K562 (cell line): Measurements from ENCODE around the gene SYCP2. TPM values are rescaled to one million over a fixed set of nuclear protein-coding genes. Genes with fewer than 3 reads are reported as not detected.

Experiments
- ATAC-seq: fragments of 200-7000 bp; cut with Tn5 transposase; 3 replicates; pipeline ENCODE4 v1.9.1; 2020; ENCODE audit warnings: moderate library complexity
- BruUV-seq: library from RNA; stranded (reverse); fragments of 400-500 nt; replicated peaks from 2 replicates; lab custom pipeline; 2021; lab: Mats Ljungman, UMichigan
- CTCF ChIA-PET: fragments of 300-600 bp; formaldehyde crosslinking; extraction: SDS; loops from one replicate; lab custom pipeline; 2021; ENCODE audit warnings: low intra/inter-chr PET ratio; lab: Yijun Ruan, JAX
- POLR2A ChIA-PET: fragments of 300-600, 350-650 bp; sonication (Branson Sonifier 250); formaldehyde crosslinking; extraction: SDS; loops from one replicate; lab custom pipeline; 2021; ENCODE audit warnings: antibody characterized with exemption, inconsistent platforms; lab: Yijun Ruan, JAX
- DNase-seq, 4 experiments: peaks; one replicate each; pipeline versions ENCODE4 v3.0.0 to v3.0.0-alpha.2; 2011 to 2018; ENCODE audit warnings: low spot score in 3 of 4, mixed read lengths in 3 of 4; ENCODE audit errors: extremely low read depth in 1 of 4
- FAIRE-seq: peaks from 2 replicates; lab custom pipeline; 2011; peaks lifted over from hg19 to GRCh38; lab: Jason Lieb, UNC
- H2AFZ ChIP-seq: 2 replicates; pipeline ENCODE4 v1.6.0; 2011; ENCODE audit warnings: low read depth, low read length, control low read depth, inconsistent platforms
- H3K27ac ChIP-seq: fragments of 200-600 bp; 3 replicates; pipeline ENCODE4 v1.8.0; 2011; ENCODE audit warnings: low read depth, mild to moderate bottlenecking, control low read depth, inconsistent platforms, low read length, moderate library complexity, mixed read lengths; ENCODE audit errors: extremely low read depth
- H3K27me3 ChIP-seq, 2 experiments: fragments of 300-600 bp in 1 of 2; 2 replicates in 1 of 2; 3 replicates in 1 of 2; pipeline versions ENCODE4 v1.6.0 to v1.8.0; 2011; ENCODE audit warnings: inconsistent platforms in 2 of 2, low read length in 2 of 2, mild to moderate bottlenecking in 1 of 2, mixed read lengths in 1 of 2, moderate library complexity in 1 of 2; ENCODE audit not compliant: control insufficient read depth in 2 of 2, insufficient read depth in 2 of 2
- H3K36me3 ChIP-seq: fragments of 300-600 bp; 3 replicates; pipeline ENCODE4 v1.8.0; 2011; ENCODE audit warnings: mild to moderate bottlenecking, low read length, inconsistent platforms; ENCODE audit not compliant: control insufficient read depth, insufficient read depth
- H3K4me1 ChIP-seq, 2 experiments: fragments of 200-600 bp in 1 of 2; replicated peaks in 1 of 2; 2 replicates in 1 of 2; 3 replicates in 1 of 2; pipeline versions ENCODE4 v1.5.1 to v1.8.0; 2011; ENCODE audit warnings: inconsistent platforms in 2 of 2, low read length in 2 of 2, mild to moderate bottlenecking in 1 of 2, mixed read lengths in 1 of 2, moderate library complexity in 1 of 2; ENCODE audit not compliant: control insufficient read depth in 2 of 2, insufficient read depth in 2 of 2
- H3K4me2 ChIP-seq: 2 replicates; pipeline ENCODE4 v1.6.1; 2011; ENCODE audit warnings: low read length, control low read depth, inconsistent platforms, mixed read lengths; ENCODE audit not compliant: insufficient read depth
- H3K4me3 ChIP-seq: fragments of 200-600 bp; sonication (generic), shearing (Covaris generic); 2 replicates; pipeline ENCODE4 v1.5.1; 2016; ENCODE audit warnings: control low read depth, inconsistent platforms
- H3K79me2 ChIP-seq: fragments of 200-600 bp; 3 replicates; pipeline ENCODE4 v1.8.0; 2011; ENCODE audit warnings: low read length, inconsistent platforms; ENCODE audit not compliant: control insufficient read depth, insufficient read depth
- H3K9ac ChIP-seq, 2 experiments: 2 replicates each; pipeline versions ENCODE4 v1.6.0 to v1.6.1; 2011; ENCODE audit warnings: low read depth in 2 of 2, low read length in 2 of 2, control low read depth in 1 of 2, inconsistent platforms in 1 of 2, mild to moderate bottlenecking in 1 of 2, mixed read lengths in 1 of 2; ENCODE audit not compliant: insufficient read depth in 1 of 2
- H3K9me1 ChIP-seq: one replicate; pipeline ENCODE4 v1.6.0; 2011; ENCODE audit warnings: inconsistent platforms, mild to moderate bottlenecking, low read length, moderate library complexity; ENCODE audit not compliant: control insufficient read depth, insufficient read depth
- H3K9me3 ChIP-seq: replicated peaks from 2 replicates; pipeline ENCODE4 v1.5.1; 2011; ENCODE audit warnings: low read depth, low read length, inconsistent platforms; ENCODE audit not compliant: control insufficient read depth, insufficient read depth
- H4K20me1 ChIP-seq: replicated peaks from 2 replicates; pipeline ENCODE4 v1.6.1; 2011; ENCODE audit warnings: low read length, inconsistent platforms, mixed read lengths; ENCODE audit not compliant: control insufficient read depth, insufficient read depth
- ARHGAP35 ChIP-seq: fragments of 450-650 bp; IDR thresholded peaks from 2 replicates; pipeline ENCODE4 v1.6.1; 2018; ENCODE audit not compliant: partially characterized antibody
- CHD1 ChIP-seq: fragments of 200-600 bp; sonication (generic); IDR thresholded peaks from one replicate; pipeline ENCODE4 v1.6.1; 2012; ENCODE audit warnings: mild to moderate bottlenecking, moderate library complexity, low read length, inconsistent platforms
- DACH1 ChIP-seq: fragments of 450-650 bp; IDR thresholded peaks from 2 replicates; pipeline ENCODE4 v1.6.1; 2018; ENCODE audit not compliant: partially characterized antibody
- ELF1 ChIP-seq: fragments of 200-800 bp; sonication (Bioruptor generic); IDR thresholded peaks from 2 replicates; pipeline ENCODE4 v1.6.1; 2016; ENCODE audit warnings: missing genetic modification characterization, missing compliant biosample characterization
- EP400 ChIP-seq: fragments of 450-650 bp; IDR thresholded peaks from 2 replicates; pipeline ENCODE4 v1.6.1; 2017; ENCODE audit warnings: antibody characterized with exemption, mild to moderate bottlenecking, moderate library complexity
- ESRRB ChIP-seq: fragments of 250-450 bp; sonication (Bioruptor Pico); IDR thresholded peaks from 2 replicates; pipeline ENCODE4 v1.5.0; 2020; ENCODE audit warnings: mild to moderate bottlenecking, moderate library complexity, borderline replicate concordance
- GABPB2 ChIP-seq: fragments of 250-450 bp; sonication (Bioruptor Pico); conservative IDR thresholded peaks from 2 replicates; pipeline ENCODE4 v1.5.1; 2021; ENCODE audit warnings: mild to moderate bottlenecking
- HDAC1 ChIP-seq, 2 experiments: fragments of 450-650 bp; IDR thresholded peaks; 2 replicates each; pipeline ENCODE4 v1.6.1; 2016 to 2017; ENCODE audit warnings: inconsistent platforms in 1 of 2, mild to moderate bottlenecking in 1 of 2, moderate library complexity in 1 of 2
- HNRNPLL ChIP-seq: fragments of 200-400 bp; formaldehyde crosslinking; IDR thresholded peaks from 2 replicates; pipeline ENCODE4 v1.6.1; 2017; ENCODE audit warnings: low read length, low read depth, mild to moderate bottlenecking; ENCODE audit not compliant: poor library complexity, severe bottlenecking
- IFI16 ChIP-seq: fragments of 250-450 bp; sonication (Bioruptor Pico); IDR thresholded peaks from 2 replicates; pipeline ENCODE4 v2.1.2; 2022; ENCODE audit warnings: mild to moderate bottlenecking, inconsistent platforms
- L3MBTL2 ChIP-seq: fragments of 450-650 bp; IDR thresholded peaks from 2 replicates; pipeline ENCODE4 v1.6.1; 2016; ENCODE audit warnings: mild to moderate bottlenecking, moderate library complexity
- POU5F1 ChIP-seq: fragments of 150-350 bp; IDR thresholded peaks from 2 replicates; pipeline ENCODE4 v1.6.1; 2014; ENCODE audit warnings: borderline replicate concordance, low read length, low read depth, mild to moderate bottlenecking; ENCODE audit not compliant: partially characterized antibody
- PRPF4 ChIP-seq: fragments of 200-400 bp; formaldehyde crosslinking; IDR thresholded peaks from one replicate; pipeline ENCODE4 v1.6.1; 2017; ENCODE audit warnings: low read length, low read depth, mild to moderate bottlenecking; ENCODE audit not compliant: insufficient read depth, poor library complexity, severe bottlenecking
- PTRF ChIP-seq: fragments of 450-650 bp; IDR thresholded peaks from 2 replicates; pipeline ENCODE4 v1.6.1; 2016; ENCODE audit warnings: mild to moderate bottlenecking, missing genetic modification characterization, missing compliant biosample characterization
- SP2 ChIP-seq: IDR thresholded peaks from 2 replicates; pipeline ENCODE4 v1.6.1; 2011; ENCODE audit warnings: mild to moderate bottlenecking, low read depth, low read length, moderate library complexity; ENCODE audit not compliant: poor library complexity, severe bottlenecking; ENCODE audit errors: extremely low read depth
- SRSF1 ChIP-seq: fragments of 200-400 bp; formaldehyde crosslinking; IDR thresholded peaks from 2 replicates; pipeline ENCODE4 v1.6.1; 2017; ENCODE audit warnings: mild to moderate bottlenecking, low read depth, low read length, moderate library complexity
- SRSF7 ChIP-seq: fragments of 200-400 bp; formaldehyde crosslinking; optimal IDR thresholded peaks from 2 replicates; pipeline ENCODE3; 2017; ENCODE audit warnings: mild to moderate bottlenecking, low read depth, low read length
- TRIM24 ChIP-seq, 2 experiments: fragments of 450-650 bp; IDR thresholded peaks; 2 replicates each; pipeline ENCODE4 v1.6.1; 2016
- U2AF2 ChIP-seq: fragments of 200-400 bp; formaldehyde crosslinking; optimal IDR thresholded peaks from 2 replicates; pipeline ENCODE3; 2017; ENCODE audit warnings: low read depth, mild to moderate bottlenecking, low read length
- XRCC4 ChIP-seq: IDR thresholded peaks from one replicate; pipeline ENCODE4 v1.6.1; 2011; ENCODE audit not compliant: insufficient read depth, insufficient read length; ENCODE audit errors: extremely low read depth
- ZFPM2 ChIP-seq: fragments of 250-450 bp; sonication (Bioruptor Pico); IDR thresholded peaks from 2 replicates; pipeline ENCODE4 v1.5.1; 2022; ENCODE audit warnings: mild to moderate bottlenecking
- WGBS: fragments of 100-300 bp; shearing (Covaris generic); methylation state at CpG from one replicate; pipeline ENCODE4 v1.1.6; 2016; ENCODE audit warnings: low coverage, mixed read lengths; ENCODE audit not compliant: insufficient coverage; ENCODE audit errors: missing lambda C conversion rate; 5-methylcytosine and 5-hydroxymethylcytosine counted together
- in situ Hi-C: fragments of 300-500 bp; cut with MboI; formaldehyde crosslinking; loops from 4 replicates; pipeline ENCODE4 v1.15.0; 2018; ENCODE audit warnings: inconsistent platforms, mixed read lengths
- intact Hi-C: fragments of 100-400 bp; cut with micrococcal nuclease; formaldehyde crosslinking; loops from 2 replicates; pipeline ENCODE4 v1.14.2; 2022
- polyA plus RNA-seq, 8 experiments: library from polyadenylated mRNA; depleted of rRNA in 4 of 8; stranded (reverse) in 5 of 8; unstranded in 3 of 8; fragments of >200 nt; fragmentation: Nextera tagmentation in 2 of 8; fragmentation: Illumina TruSeq in 1 of 8; extraction: Ambion mirVana in 2 of 8; extraction: Trizol in 1 of 8; gene quantifications; 2 replicates each; pipeline versions ENCODE4 v1.2.1 to v1.2.3, GENCODE V29; 2011 to 2014; ENCODE audit warnings: inconsistent platforms in 1 of 8, missing spikeins in 1 of 8
- total RNA-seq, 7 experiments: library from RNA; depleted of rRNA in 6 of 7; stranded (reverse); fragments of >200 nt in 6 of 7; fragmentation: Illumina TruSeq in 2 of 7; extraction: Trizol in 2 of 7; gene quantifications; 2 replicates each; pipeline versions ENCODE4 v1.2.1 to v1.2.3, GENCODE V29; 2011 to 2021; ENCODE audit warnings: low replicate concordance in 1 of 7
- TF ChIP-seq, protein P1 (sequence below): fragments of 450-650 bp; formaldehyde crosslinking; conservative IDR thresholded peaks from 2 replicates; pipeline ENCODE4 v1.4.0; 2022; ENCODE audit warnings: mild to moderate bottlenecking, missing genetic modification characterization
- TF ChIP-seq, protein P2 (sequence below): fragments of 450-650 bp; IDR thresholded peaks from 2 replicates; pipeline ENCODE4 v1.6.1; 2016; ENCODE audit warnings: low read depth, mild to moderate bottlenecking, moderate library complexity

Gene SYCP2
- total and polyA plus RNA-seq, 9 of the 15 experiments (the other 6 are each of a cell fraction or from before 2014, with no cell fraction given): 0.24 to 1.6 (median 0.67) TPM

GRCh38 chr20:59961423-59961822, 28.0 kb upstream of the SYCP2 start (continued):
- TF ChIP-seq SP2 (no peak), SRSF1 (no peak), HNRNPLL (no peak), ESRRB (CRISPR knock-in tag) (no peak), TRIM24 (IDR thresholded peaks at IDR 0.05) (no peak)
- TF ChIP-seq, all 486 proteins: peak for 0

DNA sequence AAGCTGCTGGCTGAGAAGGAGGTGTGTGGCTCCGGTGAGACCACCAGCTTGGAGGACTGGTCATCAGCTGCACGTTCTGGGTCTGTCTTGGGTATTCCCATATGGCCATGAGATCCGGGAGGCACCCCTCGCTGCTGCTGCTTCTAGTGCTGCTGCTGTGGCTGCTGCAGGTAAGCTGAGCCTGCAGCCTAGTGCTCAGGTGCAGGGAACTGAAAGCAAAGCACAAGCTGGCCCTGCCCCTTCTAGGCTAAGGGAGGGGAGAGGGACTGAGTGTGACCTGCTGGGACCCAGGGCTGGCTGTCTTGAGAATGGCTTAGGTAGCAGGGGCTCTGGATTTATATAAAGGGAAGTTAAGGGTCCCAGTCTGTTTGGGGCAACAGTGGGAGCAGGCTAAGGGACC, 25.2 kb upstream of the SYCP2 start:
- no TSS peak for BruUV-seq
- peaks cover 8% of the 10 kb centered on the region; the same call in 1 of the 2 replicates for H4K20me1 ChIP-seq
- H3K9me3 ChIP-seq: no peaks in the 10 kb centered on the region
- WGBS: 0% methylated on average over 4 of the region's 4 CpGs
- ATAC-seq (no peak), FAIRE-seq (no peak), DNase-seq (no peak)
- no peak overlapping the region for H2AFZ ChIP-seq
- no peak overlapping the region for H3K4me2 ChIP-seq
- no peak overlapping the region for H3K9ac ChIP-seq
- peaks cover 2% of the 10 kb centered on the region for H3K9me1 ChIP-seq
- intact Hi-C loops: no loop called here
- no peaks in the 10 kb centered on the region for H3K36me3 ChIP-seq
- POLR2A ChIA-PET: interaction anchor here (1.2 kb wide), 1 partner anchor 18 kb away, joined by 4 read pairs; the partner anchor contains the start of genes FAM217B and PPP1R3D
- CTCF ChIA-PET: no interaction called here
- H3K4me1 ChIP-seq: no peaks in the 10 kb centered on the region
- H3K4me3 ChIP-seq: no peak overlapping the region
- peaks cover 6 to 14% of the 10 kb centered on the region in 2 experiments; a peak in 3 of 5 replicates for H3K27me3 ChIP-seq
- in situ Hi-C loops: no loop called here
- H3K27ac ChIP-seq: no peak overlapping the region
- no peaks in the 10 kb centered on the region for H3K79me2 ChIP-seq
- TF ChIP-seq, protein P1, sequence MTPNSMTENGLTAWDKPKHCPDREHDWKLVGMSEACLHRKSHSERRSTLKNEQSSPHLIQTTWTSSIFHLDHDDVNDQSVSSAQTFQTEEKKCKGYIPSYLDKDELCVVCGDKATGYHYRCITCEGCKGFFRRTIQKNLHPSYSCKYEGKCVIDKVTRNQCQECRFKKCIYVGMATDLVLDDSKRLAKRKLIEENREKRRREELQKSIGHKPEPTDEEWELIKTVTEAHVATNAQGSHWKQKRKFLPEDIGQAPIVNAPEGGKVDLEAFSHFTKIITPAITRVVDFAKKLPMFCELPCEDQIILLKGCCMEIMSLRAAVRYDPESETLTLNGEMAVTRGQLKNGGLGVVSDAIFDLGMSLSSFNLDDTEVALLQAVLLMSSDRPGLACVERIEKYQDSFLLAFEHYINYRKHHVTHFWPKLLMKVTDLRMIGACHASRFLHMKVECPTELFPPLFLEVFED (CRISPR knock-in tag): no peak
- TF ChIP-seq CHD1 (no peak), L3MBTL2 (no peak), PTRF (tag) (no peak), PRPF4 (no peak), IFI16 (CRISPR knock-in tag) (no peak), ARHGAP35 (no peak), ZFPM2 (CRISPR knock-in tag) (no peak), SRSF7 (no peak), EP400 (no peak), POU5F1 (no peak), HDAC1 (IDR thresholded peaks at IDR 0.05) (no peak), U2AF2 (no peak), ELF1 (no peak), XRCC4 (no peak), DACH1 (no peak), GABPB2 (CRISPR knock-in tag) (no peak)
- TF ChIP-seq, protein P2, sequence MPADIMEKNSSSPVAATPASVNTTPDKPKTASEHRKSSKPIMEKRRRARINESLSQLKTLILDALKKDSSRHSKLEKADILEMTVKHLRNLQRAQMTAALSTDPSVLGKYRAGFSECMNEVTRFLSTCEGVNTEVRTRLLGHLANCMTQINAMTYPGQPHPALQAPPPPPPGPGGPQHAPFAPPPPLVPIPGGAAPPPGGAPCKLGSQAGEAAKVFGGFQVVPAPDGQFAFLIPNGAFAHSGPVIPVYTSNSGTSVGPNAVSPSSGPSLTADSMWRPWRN: no peak
